ENCODE measurements around the gene CORIN. TPM values are rescaled to one million over a fixed set of nuclear protein-coding genes. Genes with fewer than 3 reads are reported as not detected.

Gene CORIN
- total and polyA plus RNA-seq, 2 of the 13 experiments (the other 11 are each of a cell fraction or from before 2014, with no cell fraction given), result 0.84 to 1.2 TPM

- TF ChIP-seq ZBED4 (CRISPR knock-in tag; IDR thresholded peaks at IDR 0.05; ENCODE audit: borderline replicate concordance), result no peak
- no peak for TF ChIP-seq BRD4 (CRISPR knock-in tag; IDR thresholded peaks at IDR 0.05)
- TF ChIP-seq SP5 (CRISPR knock-in tag; IDR thresholded peaks at IDR 0.05; ENCODE audit: borderline replicate concordance, low read depth), result no peak
These were observed 133.9 kb downstream of the CORIN start (continued) for GRCh38 chr4:47703956-47704355.

GRCh38 chr4:47703008-47703407, 134.9 kb downstream of the CORIN start:
- Histone ChIP-seq H4K20me1 (ENCODE audit: insufficient read depth, low read length) (no peaks in the 10 kb centered on the region), H3K4me3 (replicated peaks in 1 of 3; ENCODE audit: insufficient read depth in 1 of 3, low read depth in 2 of 3, low read length in 3 of 3) (no peak overlapping the region), H3K27ac (ENCODE audit: extremely low read length, insufficient read depth, low read length) (no peak overlapping the region), H2AFZ (ENCODE audit: low read length) (no peak overlapping the region), H3K9me3 (ENCODE audit: low read length) (no peaks in the 10 kb centered on the region), H3K36me3 (replicated peaks in 1 of 2; ENCODE audit: control insufficient read depth in 1 of 2, insufficient read depth in 2 of 2, low read length in 2 of 2) (no peaks in the 10 kb centered on the region), H3K27me3 (ENCODE audit: control insufficient read depth in 1 of 2, insufficient read depth in 2 of 2, low read length in 2 of 2) (peaks cover 0 to 1% of the 10 kb centered on the region in 2 experiments; a peak in 1 of 5 replicates), H3K4me1 (ENCODE audit: insufficient read depth, low read length) (peaks cover 36% of the 10 kb centered on the region), H3K4me2 (ENCODE audit: low read depth, low read length) (0 out of 2 replicates have a peak overlapping the region, but pooled peaks have one; percentile 69), H3K9ac (ENCODE audit: insufficient read depth, low read depth, low read length) (no peak overlapping the region), H3K79me2 (ENCODE audit: insufficient read depth, low read length) (no peaks in the 10 kb centered on the region)
- in situ Hi-C loops (cut with HindIII; ENCODE audit: extremely low pct_ligation_motif_present, low pct_unique_long_range_greater_than_20kb) (loop anchor here (5.0 to 25.0 kb wide), 2 partner anchors 134 to 384 kb away; partner anchors contain the start of gene CORIN), intact Hi-C loops (cut with micrococcal nuclease; ENCODE audit: unreplicated experiment) (no loop called here)
- CTCF ChIA-PET (ENCODE audit: low intra/inter-chr PET ratio, low total read pairs), result no interaction called here
- ATAC-seq, result no peak
- DNase-seq (ENCODE audit: low spot score), result no peak
- POLR2A ChIA-PET, result no interaction called here
- TF ChIP-seq TFDP2 (CRISPR knock-in tag; IDR thresholded peaks at IDR 0.05), result no peak
- no peak for TF ChIP-seq IKZF4 (CRISPR knock-in tag; IDR thresholded peaks at IDR 0.05; ENCODE audit: borderline replicate concordance, low read depth, not compliant biosample characterization)
- TF ChIP-seq ATM (IDR thresholded peaks at IDR 0.05; ENCODE audit: borderline replicate concordance), result no peak
- TF ChIP-seq DDIT3 (CRISPR knock-in tag; IDR thresholded peaks at IDR 0.05), result no peak
- TF ChIP-seq NRL (CRISPR knock-in tag; IDR thresholded peaks at IDR 0.05; ENCODE audit: borderline replicate concordance), result no peak
- no peak for TF ChIP-seq LRRFIP1 (CRISPR knock-in tag; conservative IDR thresholded peaks at IDR 0.05)
- TF ChIP-seq CEBPZ (IDR thresholded peaks at IDR 0.05; ENCODE audit: low read length), result no peak
- no peak for TF ChIP-seq ZNF841 (CRISPR knock-in tag; IDR thresholded peaks at IDR 0.05; ENCODE audit: borderline replicate concordance)
- no TSS peak for BruUV-seq (replicated peaks)
- 47% methylated on average over 5 of the region's 5 CpGs for WGBS (ENCODE audit: low lambda C conversion rate)
- FAIRE-seq, result no peak

Data from HepG2 (cell line).